ENCODE data around the gene KDELR3.

The KDELR3 gene

DNA sequence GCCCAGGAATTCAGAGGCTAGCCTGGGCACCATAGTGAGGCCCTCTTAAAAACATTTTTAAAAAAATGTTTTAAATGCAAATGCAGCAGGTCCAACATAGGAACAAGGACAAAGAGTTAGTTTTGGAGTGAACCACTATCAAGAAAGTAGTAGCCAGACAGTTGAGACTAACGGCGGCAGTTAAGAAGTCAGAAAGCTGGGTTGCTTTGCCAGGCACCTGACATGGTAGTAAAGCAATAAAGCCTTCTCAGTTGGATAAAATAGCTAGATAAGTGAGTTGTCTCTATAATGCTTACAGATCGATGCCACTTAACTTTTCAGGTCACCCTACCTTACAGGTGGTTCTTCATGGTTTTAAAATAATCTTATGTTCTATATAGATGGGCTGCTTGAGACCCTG, 55.1 kb downstream of the KDELR3 start:
- no peak for DNase-seq

DNA sequence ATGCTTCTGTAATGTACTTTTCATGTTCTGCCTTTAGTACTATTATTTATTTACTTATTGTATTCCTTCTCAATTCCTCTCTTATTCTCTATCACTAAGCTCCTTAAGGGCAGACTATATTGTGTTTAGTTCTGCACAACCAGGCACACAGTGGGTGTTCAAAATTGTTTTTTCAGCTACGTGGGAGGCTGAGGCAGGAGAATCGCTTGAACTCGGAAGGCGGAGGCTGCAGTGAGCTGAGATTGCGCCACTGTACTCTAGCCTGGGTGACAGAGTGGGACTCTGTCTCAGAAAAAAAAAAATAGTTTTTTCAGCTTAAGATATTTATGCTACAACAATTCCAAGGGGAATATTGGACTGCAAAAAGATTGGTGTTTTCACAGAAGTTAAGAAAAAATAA, 55.6 kb downstream of the KDELR3 start:
- DNase-seq, result no peak

DNA sequence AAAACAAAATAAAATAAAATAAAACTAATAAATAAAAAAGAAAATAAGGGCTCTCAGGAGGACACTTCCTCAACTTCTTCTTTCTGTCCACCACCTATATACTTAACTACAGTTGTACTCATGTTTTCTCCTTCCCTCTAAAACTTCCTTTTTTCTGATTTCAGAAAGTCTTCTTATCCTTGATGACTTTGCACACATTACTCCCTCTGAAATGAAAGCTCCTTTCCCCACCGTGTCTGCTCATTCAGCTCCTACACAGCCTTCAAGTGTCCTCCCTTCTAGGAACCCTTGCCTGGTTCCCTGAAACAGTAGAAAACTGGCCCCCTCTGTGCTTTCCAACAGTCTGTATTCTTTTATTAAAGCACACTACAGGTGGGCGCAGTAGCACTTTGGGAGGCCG, 56.5 kb downstream of the KDELR3 start:
- DNase-seq, result no peak

DNA sequence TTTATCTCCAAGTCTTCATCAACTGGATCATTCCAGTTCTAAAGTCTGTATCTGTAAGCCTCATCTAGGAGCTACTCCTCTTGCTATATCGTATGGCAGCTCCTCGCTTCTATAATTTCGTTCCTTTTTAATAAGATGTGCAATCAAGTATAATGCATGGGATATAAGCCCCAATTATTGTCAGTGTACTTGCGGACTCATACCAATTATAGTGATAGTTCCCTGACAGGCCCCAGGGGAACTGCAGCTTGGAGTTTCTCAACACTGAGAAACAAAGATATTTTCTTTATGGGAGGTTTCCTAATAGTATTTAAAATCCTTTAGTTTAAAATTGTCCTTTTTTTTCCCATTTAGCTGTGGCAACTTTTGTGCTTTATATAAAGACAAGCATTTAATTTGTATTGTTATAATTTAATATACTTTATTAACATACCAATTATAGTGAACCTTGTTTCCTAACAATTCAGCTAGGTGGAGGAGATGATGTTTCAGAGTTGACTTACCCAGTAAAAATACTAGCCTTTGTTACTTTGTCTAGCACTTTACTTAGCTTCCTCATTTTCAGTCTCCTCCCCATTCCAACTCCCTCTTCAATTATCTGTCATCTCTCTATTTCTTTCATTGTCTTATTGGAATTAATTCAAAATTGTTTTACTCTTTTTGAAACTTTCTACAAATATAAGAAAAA, 63.5 kb downstream of the KDELR3 start:
- no peak for DNase-seq
